ENCODE results near the gene STXBP6.

The STXBP6 gene

GRCh38 chr14:25049568-25050268, at the start of gene STXBP6:
STXBP6 (minus strand) TSS chr14:25050147; CDS start chr14:24974818, 75,329 bp downstream.
- DNase-seq: peak; percentile 60 to 82

- no peak for DNase-seq
Observed at GRCh38 chr14:25097120-25097519, 47.2 kb upstream of the STXBP6 start.

- no peak for DNase-seq
Observed at GRCh38 chr14:25095736-25096437, 45.9 kb upstream of the STXBP6 start.

- no peak for DNase-seq
Observed at GRCh38 chr14:25094171-25094907, 44.4 kb upstream of the STXBP6 start.

- DNase-seq: no peak
Observed at GRCh38 chr14:25092258-25092740, 42.4 kb upstream of the STXBP6 start.

- DNase-seq: no peak
Observed at GRCh38 chr14:25090716-25091454, 40.9 kb upstream of the STXBP6 start.

- DNase-seq: no peak
Observed at GRCh38 chr14:25090256-25090655, 40.3 kb upstream of the STXBP6 start.

- no peak for DNase-seq
Observed at GRCh38 chr14:25089496-25089895, 39.5 kb upstream of the STXBP6 start.

GRCh38 chr14:25086821-25087396, 37.0 kb upstream of the STXBP6 start:
- no peak for DNase-seq

- DNase-seq: no peak
Observed at GRCh38 chr14:25086081-25086480, 36.1 kb upstream of the STXBP6 start.

- DNase-seq: no peak
Observed at GRCh38 chr14:25080682-25081081, 30.7 kb upstream of the STXBP6 start.

GRCh38 chr14:25079311-25079710, 29.4 kb upstream of the STXBP6 start:
- no peak for DNase-seq

GRCh38 chr14:25074099-25074685, 24.2 kb upstream of the STXBP6 start:
- DNase-seq: no peak

GRCh38 chr14:25069879-25070278, 19.9 kb upstream of the STXBP6 start:
- DNase-seq: peak in 1 of 2 experiments; percentile 39

- no peak for DNase-seq
Observed at GRCh38 chr14:25067600-25067999, 17.7 kb upstream of the STXBP6 start.

GRCh38 chr14:25062022-25062321, 12.0 kb upstream of the STXBP6 start:
- no peak for DNase-seq

- no peak for DNase-seq
Observed at GRCh38 chr14:25056688-25057078, 6.7 kb upstream of the STXBP6 start.

- DNase-seq: no peak
Observed at GRCh38 chr14:25055992-25056687, 6.2 kb upstream of the STXBP6 start.

- no peak for DNase-seq
Observed at GRCh38 chr14:25055005-25055404, 5.1 kb upstream of the STXBP6 start.

- DNase-seq: no peak
Observed at GRCh38 chr14:25053585-25053984, 3.6 kb upstream of the STXBP6 start.

GRCh38 chr14:25052921-25053320, 3.0 kb upstream of the STXBP6 start:
- DNase-seq: no peak

- no peak for DNase-seq
Observed at GRCh38 chr14:25052385-25052784, 2.4 kb upstream of the STXBP6 start.
